Tibial nerve (tissue), 4 donors: ENCODE results near the gene IGF2. TPM values are rescaled to one million over a fixed set of nuclear protein-coding genes. Genes with fewer than 3 reads are reported as not detected.
A peak's percentile ranks its signal among the peaks of the same experiment; 100 is the strongest.

Experiments used
- DNase-seq, 2 donors: peaks; one replicate each; pipeline ENCODE4 v3.0.0-alpha.2; 2019; ENCODE audit warnings: low spot score in 2 of 2
- H3K27ac ChIP-seq, 4 donors: fragments of 200-600 bp; sonication (generic) in 3 of 4; one replicate each; pipeline ENCODE4 v1.5.1; 2017 to 2019; ENCODE audit warnings: mild to moderate bottlenecking in 1 of 4
- H3K27me3 ChIP-seq, 2 donors: fragments of 200-600 bp; sonication (generic) in 1 of 2; one replicate each; pipeline versions ENCODE4 v1.5.1 to v1.6.0; 2017 to 2019
- H3K36me3 ChIP-seq, 3 donors: fragments of 200-600 bp; sonication (generic); one replicate each; pipeline ENCODE4 v1.5.1; 2018 to 2019
- H3K4me1 ChIP-seq, 4 donors: fragments of 200-600 bp; sonication (generic) in 3 of 4; one replicate each; pipeline ENCODE4 v1.5.1; 2017 to 2019
- H3K4me3 ChIP-seq, 4 donors: fragments of 200-600 bp; sonication (generic) in 3 of 4; one replicate each; pipeline ENCODE4 v1.5.1; 2017 to 2019; ENCODE audit warnings: mild to moderate bottlenecking in 1 of 4, moderate library complexity in 1 of 4
- H3K9me3 ChIP-seq, 4 donors: fragments of 200-600 bp; sonication (generic) in 3 of 4; one replicate each; pipeline ENCODE4 v1.5.1; 2017 to 2019
- CTCF ChIP-seq, 5 experiments: fragments of 200-600 bp in 3 of 5; fragments of 450-650 bp in 2 of 5; sonication (generic) in 3 of 5; IDR thresholded peaks; one replicate each; pipeline ENCODE4 v1.5.1; 2016 to 2019; ENCODE audit warnings: antibody characterized with exemption in 5 of 5, mild to moderate bottlenecking in 3 of 5, moderate library complexity in 2 of 5
- EP300 ChIP-seq, 2 donors: sonication (generic); formaldehyde crosslinking; IDR thresholded peaks; one replicate each; pipeline ENCODE4 v1.6.1; 2017; ENCODE audit warnings: antibody characterized with exemption in 2 of 2, mild to moderate bottlenecking in 1 of 2
- POLR2A ChIP-seq, 2 donors: fragments of 450-650 bp; IDR thresholded peaks; one replicate each; pipeline ENCODE4 v1.6.1; 2017; ENCODE audit warnings: antibody characterized with exemption in 2 of 2, mild to moderate bottlenecking in 2 of 2, moderate library complexity in 2 of 2
- WGBS, 2 donors: methylation state at CpG; one replicate each; pipeline ENCODE4 v1.1.5; 2018; 5-methylcytosine and 5-hydroxymethylcytosine counted together
- total RNA-seq, 4 donors: library from RNA; depleted of rRNA; stranded (reverse); fragments of >200 nt; gene quantifications; one replicate each; pipeline ENCODE4 v1.1.0, GENCODE V29; 2016

IGF2 gene
- total RNA-seq, 4 donors from 2014 or later = 131 to 246 (median 173) TPM

GRCh38 chr11:2113776-2114175, 25.4 kb downstream of the IGF2 start:
- TF ChIP-seq EP300 (IDR thresholded peaks at IDR 0.05) (no peak), CTCF (IDR thresholded peaks at IDR 0.05) (no peak), POLR2A (IDR thresholded peaks at IDR 0.05) (no peak)
- H3K9me3 ChIP-seq = peaks cover 0 to 36% (median 0%) of the 10 kb centered on the region in 4 donors
- H3K27ac ChIP-seq = no peak overlapping the region
- H3K4me3 ChIP-seq = no peak overlapping the region
- H3K27me3 ChIP-seq = no peaks in the 10 kb centered on the region
- DNase-seq = no peak
- H3K36me3 ChIP-seq = no peaks in the 10 kb centered on the region
- peaks cover 0 to 11% (median 0%) of the 10 kb centered on the region in 4 donors for H3K4me1 ChIP-seq
- 83 to 88% methylated on average over 11 of the region's 11 CpGs for WGBS, 2 donors

GRCh38 chr11:2110521-2110920, 28.7 kb downstream of the IGF2 start:
- Histone ChIP-seq H3K27me3 (no peaks in the 10 kb centered on the region), H3K9me3 (peaks cover 0 to 10% (median 0%) of the 10 kb centered on the region in 4 donors), H3K36me3 (no peaks in the 10 kb centered on the region), H3K4me1 (peaks cover 0 to 12% (median 0%) of the 10 kb centered on the region in 4 donors), H3K4me3 (no peak overlapping the region), H3K27ac (no peak overlapping the region)
- TF ChIP-seq EP300 (IDR thresholded peaks at IDR 0.05) (no peak), POLR2A (IDR thresholded peaks at IDR 0.05) (no peak), CTCF (IDR thresholded peaks at IDR 0.05) (no peak)
- no peak for DNase-seq
- 94 to 95% methylated on average over 12 of the region's 12 CpGs for WGBS, 2 donors

GRCh38 chr11:2109541-2110019, 29.6 kb downstream of the IGF2 start:
- Histone ChIP-seq H3K9me3 (peaks cover 0 to 5% (median 0%) of the 10 kb centered on the region in 4 donors), H3K36me3 (no peaks in the 10 kb centered on the region), H3K4me3 (no peak overlapping the region), H3K27ac (no peak overlapping the region), H3K4me1 (peaks cover 0 to 12% (median 0%) of the 10 kb centered on the region in 4 donors), H3K27me3 (no peaks in the 10 kb centered on the region)
- 14 to 31% methylated on average over 6 to 14 of the region's 14 CpGs for WGBS, 2 donors
- no peak for TF ChIP-seq POLR2A (IDR thresholded peaks at IDR 0.05)
- TF ChIP-seq EP300 (IDR thresholded peaks at IDR 0.05) = no peak
- TF ChIP-seq CTCF (IDR thresholded peaks at IDR 0.05) = no peak
- no peak for DNase-seq

GRCh38 chr11:2108675-2109491, 30.3 kb downstream of the IGF2 start:
- TF ChIP-seq POLR2A (IDR thresholded peaks at IDR 0.05) (no peak), EP300 (IDR thresholded peaks at IDR 0.05) (no peak), CTCF (IDR thresholded peaks at IDR 0.05) (no peak)
- 24 to 46% methylated on average over 16 to 20 of the region's 23 CpGs for WGBS, 2 donors
- H3K4me3 ChIP-seq = no peak overlapping the region
- H3K27me3 ChIP-seq = no peaks in the 10 kb centered on the region
- peak overlapping the region in 1 of 4 donors; percentile 54 for H3K27ac ChIP-seq
- peaks cover 0 to 12% (median 0%) of the 10 kb centered on the region in 4 donors for H3K4me1 ChIP-seq
- DNase-seq = no peak
- H3K9me3 ChIP-seq = peaks cover 0 to 5% (median 0%) of the 10 kb centered on the region in 4 donors
- H3K36me3 ChIP-seq = no peaks in the 10 kb centered on the region
